ENCODE measurements around the gene ELF2.
"Not testable (repeated sequence)": the region's sequence is repeated elsewhere in the genome, so short reads cannot be mapped to it uniquely, and the experiment has no call there.

The ELF2 gene

GRCh38 chr4:139054791-139055505, 122.1 kb downstream of the ELF2 start:
- Histone ChIP-seq H3K9me3 (ENCODE audit: control insufficient read depth, low read length) (no peaks in the 10 kb centered on the region), H3K9ac (ENCODE audit: low read length) (no peak overlapping the region), H3K4me3 (ENCODE audit: low read length) (no peak overlapping the region), H3K4me1 (ENCODE audit: control insufficient read depth, insufficient read depth, low read length) (peaks cover 21% of the 10 kb centered on the region), H3K36me3 (ENCODE audit: control insufficient read depth, insufficient read depth, low read length, severe bottlenecking) (peaks cover 42% of the 10 kb centered on the region), H3K27me3 (replicated peaks; ENCODE audit: control insufficient read depth, insufficient read depth, low read length) (no peaks in the 10 kb centered on the region)
- peak; percentile 37 for DNase-seq (ENCODE audit: low read depth)

DNA sequence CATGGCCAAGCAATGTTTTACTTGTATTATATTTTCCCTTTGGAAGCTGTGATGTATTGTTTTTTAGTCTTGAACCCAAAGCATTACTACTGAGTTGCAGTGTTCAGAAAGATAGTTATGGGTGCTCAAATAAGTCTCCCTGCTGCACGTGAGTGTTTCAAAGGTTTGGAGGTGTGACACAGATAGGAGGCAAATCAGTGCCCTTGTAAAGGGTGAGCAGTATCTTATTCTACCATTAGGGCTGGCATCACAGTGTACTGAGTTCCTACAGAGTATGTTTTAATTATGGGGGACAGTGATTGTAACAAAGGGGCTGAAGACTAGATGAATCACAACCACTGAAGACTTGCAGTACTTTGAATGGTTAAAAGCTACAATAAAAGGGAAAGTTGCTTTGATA, 123.1 kb downstream of the ELF2 start:
- Histone ChIP-seq H3K27me3 (replicated peaks; ENCODE audit: control insufficient read depth, insufficient read depth, low read length) (no peaks in the 10 kb centered on the region), H3K4me1 (ENCODE audit: control insufficient read depth, insufficient read depth, low read length) (peaks cover 26% of the 10 kb centered on the region)
- DNase-seq (ENCODE audit: low read depth), result no peak

GRCh38 chr4:139050446-139050845, 126.6 kb downstream of the ELF2 start:
- DNase-seq (ENCODE audit: low read depth), result peak; percentile 19

More for the DNA sequence above, 123.1 kb downstream of the ELF2 start:
- Histone ChIP-seq H3K9me3 (ENCODE audit: control insufficient read depth, low read length) (no peaks in the 10 kb centered on the region), H3K36me3 (ENCODE audit: control insufficient read depth, insufficient read depth, low read length, severe bottlenecking) (peaks cover 37% of the 10 kb centered on the region), H3K9ac (ENCODE audit: low read length) (no peak overlapping the region), H3K4me3 (ENCODE audit: low read length) (no peak overlapping the region)

DNA sequence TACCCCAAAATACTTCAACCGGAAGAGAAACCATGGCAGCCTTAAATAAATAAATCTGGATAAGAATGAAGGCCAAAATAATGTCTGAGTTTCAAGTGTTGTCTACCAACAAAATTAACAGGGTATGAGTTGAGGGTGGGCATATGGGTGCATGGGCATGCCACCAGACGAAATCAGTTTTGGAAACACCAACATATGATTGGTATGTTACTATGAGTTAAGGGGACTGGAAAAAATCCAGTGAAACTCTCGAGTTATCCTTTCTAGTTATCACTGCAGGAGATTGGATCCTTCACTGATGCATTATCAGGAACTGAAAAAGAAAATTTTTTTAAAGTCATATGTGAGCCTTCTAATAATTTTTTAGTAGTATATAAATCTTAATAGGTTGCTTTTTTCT, 129.0 kb downstream of the ELF2 start:
- H3K27me3 ChIP-seq (replicated peaks; ENCODE audit: control insufficient read depth, insufficient read depth, low read length), result no peaks in the 10 kb centered on the region
- H3K9ac ChIP-seq (ENCODE audit: low read length), result no peak overlapping the region
- no peak for DNase-seq (ENCODE audit: low read depth)
- no peak overlapping the region for H3K4me3 ChIP-seq (ENCODE audit: low read length)
- no peaks in the 10 kb centered on the region for H3K9me3 ChIP-seq (ENCODE audit: control insufficient read depth, low read length)
- H3K4me1 ChIP-seq (ENCODE audit: control insufficient read depth, insufficient read depth, low read length), result peaks cover 20% of the 10 kb centered on the region
- peaks cover 45% of the 10 kb centered on the region for H3K36me3 ChIP-seq (ENCODE audit: control insufficient read depth, insufficient read depth, low read length, severe bottlenecking)

More at GRCh38 chr4:139050446-139050845, 126.6 kb downstream of the ELF2 start:
- Histone ChIP-seq H3K9me3 (ENCODE audit: control insufficient read depth, low read length) (no peaks in the 10 kb centered on the region), H3K36me3 (ENCODE audit: control insufficient read depth, insufficient read depth, low read length, severe bottlenecking) (peaks cover 32% of the 10 kb centered on the region), H3K4me3 (ENCODE audit: low read length) (no peak overlapping the region), H3K4me1 (ENCODE audit: control insufficient read depth, insufficient read depth, low read length) (peaks cover 25% of the 10 kb centered on the region), H3K9ac (ENCODE audit: low read length) (no peak overlapping the region), H3K27me3 (replicated peaks; ENCODE audit: control insufficient read depth, insufficient read depth, low read length) (no peaks in the 10 kb centered on the region)

GRCh38 chr4:139044291-139044690, 132.7 kb downstream of the ELF2 start:
- Histone ChIP-seq H3K4me3 (ENCODE audit: low read length) (no peak overlapping the region), H3K9ac (ENCODE audit: low read length) (no peak overlapping the region), H3K9me3 (ENCODE audit: control insufficient read depth, low read length) (no peaks in the 10 kb centered on the region), H3K36me3 (ENCODE audit: control insufficient read depth, insufficient read depth, low read length, severe bottlenecking) (peaks cover 38% of the 10 kb centered on the region), H3K4me1 (ENCODE audit: control insufficient read depth, insufficient read depth, low read length) (peaks cover 7% of the 10 kb centered on the region), H3K27me3 (replicated peaks; ENCODE audit: control insufficient read depth, insufficient read depth, low read length) (no peaks in the 10 kb centered on the region)
- DNase-seq (ENCODE audit: low read depth), result no peak

GRCh38 chr4:139042981-139043460, 134.0 kb downstream of the ELF2 start:
- H3K9me3 ChIP-seq (ENCODE audit: control insufficient read depth, low read length), result no peaks in the 10 kb centered on the region
- H3K36me3 ChIP-seq (ENCODE audit: control insufficient read depth, insufficient read depth, low read length, severe bottlenecking), result peaks cover 32% of the 10 kb centered on the region
- no peak for DNase-seq (ENCODE audit: low read depth)
- no peak overlapping the region for H3K4me3 ChIP-seq (ENCODE audit: low read length)
- no peak overlapping the region for H3K9ac ChIP-seq (ENCODE audit: low read length)
- H3K27me3 ChIP-seq (replicated peaks; ENCODE audit: control insufficient read depth, insufficient read depth, low read length), result no peaks in the 10 kb centered on the region
- H3K4me1 ChIP-seq (ENCODE audit: control insufficient read depth, insufficient read depth, low read length), result peaks cover 7% of the 10 kb centered on the region

DNA sequence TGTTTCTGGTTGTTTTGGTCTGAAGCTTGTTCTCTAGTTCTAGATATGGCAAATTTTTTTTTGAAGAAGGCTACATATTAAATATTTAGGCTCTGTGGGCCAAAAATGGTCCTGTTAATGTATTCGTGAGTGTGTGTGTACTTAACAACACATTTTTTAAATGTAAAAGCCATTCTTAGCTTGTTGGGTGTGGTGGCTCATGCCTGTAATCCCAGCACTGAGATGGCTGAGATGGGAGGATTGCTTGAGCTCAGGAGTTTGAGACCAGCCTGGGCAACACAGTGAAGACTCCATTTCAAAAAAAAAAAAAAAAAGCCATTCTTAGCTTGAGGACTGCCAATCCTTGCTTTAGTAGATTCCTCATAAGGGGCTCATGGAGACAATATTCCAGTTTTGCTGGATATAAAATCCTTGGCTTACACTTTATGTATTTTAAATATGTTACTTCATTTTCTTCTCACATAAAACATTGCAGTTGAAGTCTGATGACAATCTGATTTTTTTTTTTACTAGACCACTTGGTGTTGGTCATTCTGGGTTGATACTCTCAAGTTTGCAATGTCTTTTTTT, 138.1 kb downstream of the ELF2 start:
- no peak for DNase-seq (ENCODE audit: low read depth)
- Histone ChIP-seq H3K4me3 (ENCODE audit: low read length) (no peak overlapping the region), H3K9ac (ENCODE audit: low read length) (no peak overlapping the region), H3K9me3 (ENCODE audit: control insufficient read depth, low read length) (no peaks in the 10 kb centered on the region), H3K36me3 (ENCODE audit: control insufficient read depth, insufficient read depth, low read length, severe bottlenecking) (peaks cover 13% of the 10 kb centered on the region), H3K27me3 (replicated peaks; ENCODE audit: control insufficient read depth, insufficient read depth, low read length) (no peaks in the 10 kb centered on the region), H3K4me1 (ENCODE audit: control insufficient read depth, insufficient read depth, low read length) (no peaks in the 10 kb centered on the region)

DNA sequence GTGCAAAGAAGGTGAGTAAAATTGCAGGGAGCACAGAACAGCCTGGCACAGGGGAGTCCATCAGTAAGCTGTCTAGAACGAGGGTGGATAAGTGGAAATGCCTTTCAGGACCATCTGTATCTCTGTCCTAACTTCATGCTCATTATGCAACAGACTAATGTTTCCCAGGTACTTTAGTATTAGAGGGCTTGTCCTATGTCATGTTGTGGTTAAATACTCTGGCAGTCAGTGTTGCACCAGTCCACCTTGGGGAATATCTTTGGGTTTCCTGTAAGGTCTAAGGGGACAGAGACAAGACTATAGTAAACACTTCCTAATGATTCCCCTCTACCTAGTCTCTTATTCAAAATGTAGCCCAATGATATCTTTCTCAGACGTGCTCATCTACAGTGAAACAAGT, 140.1 kb downstream of the ELF2 start:
- Histone ChIP-seq H3K9me3 (ENCODE audit: control insufficient read depth, low read length) (no peaks in the 10 kb centered on the region), H3K27me3 (replicated peaks; ENCODE audit: control insufficient read depth, insufficient read depth, low read length) (no peaks in the 10 kb centered on the region), H3K36me3 (ENCODE audit: control insufficient read depth, insufficient read depth, low read length, severe bottlenecking) (peaks cover 7% of the 10 kb centered on the region), H3K4me3 (ENCODE audit: low read length) (no peak overlapping the region), H3K9ac (ENCODE audit: low read length) (no peak overlapping the region), H3K4me1 (ENCODE audit: control insufficient read depth, insufficient read depth, low read length) (peaks cover 6% of the 10 kb centered on the region)
- DNase-seq (ENCODE audit: low read depth), result no peak

DNA sequence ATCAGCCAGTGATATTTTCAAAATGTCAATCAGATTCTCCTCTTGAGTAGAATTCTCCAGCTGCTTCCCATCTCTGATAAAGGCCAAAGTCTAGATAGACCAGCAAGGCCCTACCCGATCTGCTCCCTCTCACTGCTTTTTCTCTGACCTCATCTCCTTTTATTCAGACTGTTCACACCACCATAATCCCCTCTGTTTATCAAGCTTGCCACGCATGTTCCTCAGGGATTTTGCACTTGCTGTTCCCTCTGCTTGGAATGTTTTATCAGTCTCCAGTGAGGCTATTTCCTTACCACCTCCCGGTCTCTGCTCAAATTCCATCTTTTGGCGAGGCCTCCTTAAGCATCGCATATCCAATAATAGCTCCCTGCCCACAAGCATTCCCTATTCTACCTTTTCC, 141.4 kb downstream of the ELF2 start:
- Histone ChIP-seq H3K9me3 (ENCODE audit: control insufficient read depth, low read length) (no peaks in the 10 kb centered on the region), H3K27me3 (replicated peaks; ENCODE audit: control insufficient read depth, insufficient read depth, low read length) (no peaks in the 10 kb centered on the region), H3K9ac (ENCODE audit: low read length) (no peak overlapping the region), H3K36me3 (ENCODE audit: control insufficient read depth, insufficient read depth, low read length, severe bottlenecking) (peaks cover 7% of the 10 kb centered on the region), H3K4me1 (ENCODE audit: control insufficient read depth, insufficient read depth, low read length) (peaks cover 10% of the 10 kb centered on the region), H3K4me3 (ENCODE audit: low read length) (no peak overlapping the region)
- DNase-seq (ENCODE audit: low read depth), result no peak

GRCh38 chr4:139030614-139031235, 146.3 kb downstream of the ELF2 start:
- Histone ChIP-seq H3K27me3 (replicated peaks; ENCODE audit: control insufficient read depth, insufficient read depth, low read length) (no peaks in the 10 kb centered on the region), H3K36me3 (ENCODE audit: control insufficient read depth, insufficient read depth, low read length, severe bottlenecking) (peaks cover 2% of the 10 kb centered on the region), H3K4me1 (ENCODE audit: control insufficient read depth, insufficient read depth, low read length) (peaks cover 19% of the 10 kb centered on the region), H3K9ac (ENCODE audit: low read length) (no peak overlapping the region), H3K9me3 (ENCODE audit: control insufficient read depth, low read length) (no peaks in the 10 kb centered on the region), H3K4me3 (ENCODE audit: low read length) (no peak overlapping the region)
- DNase-seq (ENCODE audit: low read depth), result peak; percentile 94

- H3K9me3 ChIP-seq (ENCODE audit: control insufficient read depth, low read length); H3K4me3 ChIP-seq (ENCODE audit: low read length); DNase-seq (ENCODE audit: low read depth); H3K36me3 ChIP-seq (ENCODE audit: control insufficient read depth, insufficient read depth, low read length, severe bottlenecking); H3K9ac ChIP-seq (ENCODE audit: low read length); H3K27me3 ChIP-seq (replicated peaks; ENCODE audit: control insufficient read depth, insufficient read depth, low read length): not testable (repeated sequence)
- H3K4me1 ChIP-seq (ENCODE audit: control insufficient read depth, insufficient read depth, low read length), result peaks cover 19% of the 10 kb centered on the region
Measured at GRCh38 chr4:139029866-139030363, 147.1 kb downstream of the ELF2 start.
